CD8-positive, alpha-beta memory T cell (primary cell): Measurements from ENCODE around the gene STAT1. TPM values are rescaled to one million over a fixed set of nuclear protein-coding genes. Genes with fewer than 3 reads are reported as not detected.
"Not testable (repeated sequence)": the region's sequence is repeated elsewhere in the genome, so short reads cannot be mapped to it uniquely, and the experiment has no call there.

Experiments
- CTCF ChIA-PET: fragments of 350-600 bp; sonication (Branson Sonifier 250); formaldehyde crosslinking; loops from one replicate; lab custom pipeline; 2021; ENCODE audit warnings: antibody characterized with exemption; lab: Charles Lee
- POLR2A ChIA-PET: fragments of 350-600 bp; sonication (Branson Sonifier 250); formaldehyde crosslinking; loops from one replicate; lab custom pipeline; 2021; ENCODE audit warnings: antibody characterized with exemption; lab: Charles Lee
- DNase-seq, 5 donors: peaks; one replicate each; pipeline versions ENCODE4 v3.0.0 to v3.0.0-alpha.2; 2020 to 2022; ENCODE audit warnings: mixed read lengths in 1 of 5
- H3K27ac ChIP-seq: one replicate; pipeline ENCODE4 v1.7.0; 2013; ENCODE audit warnings: low read depth, mild to moderate bottlenecking, low read length, moderate library complexity
- H3K27me3 ChIP-seq: 2 replicates; pipeline ENCODE4 v1.7.0; 2013; ENCODE audit warnings: low read length, mild to moderate bottlenecking; ENCODE audit not compliant: insufficient read depth, poor library complexity, severe bottlenecking
- H3K36me3 ChIP-seq: 2 replicates; pipeline ENCODE4 v1.7.0; 2013; ENCODE audit warnings: mild to moderate bottlenecking, low read length, moderate library complexity; ENCODE audit not compliant: insufficient read depth
- H3K4me1 ChIP-seq: 2 replicates; pipeline ENCODE4 v1.7.0; 2013; ENCODE audit warnings: mild to moderate bottlenecking, low read length, moderate library complexity; ENCODE audit not compliant: insufficient read depth
- H3K4me3 ChIP-seq: 2 replicates; pipeline ENCODE4 v1.7.0; 2013; ENCODE audit warnings: mild to moderate bottlenecking, low read length
- H3K9me3 ChIP-seq: 2 replicates; pipeline ENCODE4 v1.7.0; 2013; ENCODE audit warnings: mild to moderate bottlenecking, low read length
- H3K27ac Mint-ChIP-seq, 8 donors: one replicate each; pipeline ENCODE4 v1.8.0; 2020 to 2021; ENCODE audit warnings: mixed read lengths in 8 of 8, mild to moderate bottlenecking in 6 of 8, inconsistent platforms in 3 of 8, moderate library complexity in 3 of 8
- H3K27me3 Mint-ChIP-seq, 2 donors: one replicate each; pipeline ENCODE4 v1.8.0; 2020 to 2021; ENCODE audit warnings: mixed read lengths in 2 of 2, mild to moderate bottlenecking in 1 of 2, moderate library complexity in 1 of 2
- H3K36me3 Mint-ChIP-seq, 3 donors: one replicate each; pipeline ENCODE4 v1.8.0; 2020 to 2021; ENCODE audit warnings: mixed read lengths in 3 of 3, inconsistent platforms in 1 of 3, mild to moderate bottlenecking in 1 of 3
- H3K4me1 Mint-ChIP-seq, 3 donors: one replicate each; pipeline ENCODE4 v1.8.0; 2020 to 2021; ENCODE audit warnings: mixed read lengths in 3 of 3, inconsistent platforms in 1 of 3, mild to moderate bottlenecking in 1 of 3
- H3K4me3 Mint-ChIP-seq, 7 donors: one replicate each; pipeline ENCODE4 v1.8.0; 2020 to 2021; ENCODE audit warnings: mixed read lengths in 7 of 7, mild to moderate bottlenecking in 6 of 7, moderate library complexity in 4 of 7, inconsistent platforms in 2 of 7
- H3K9me3 Mint-ChIP-seq, 5 donors: one replicate each; pipeline ENCODE4 v1.8.0; 2020 to 2022; ENCODE audit warnings: mixed read lengths in 5 of 5, mild to moderate bottlenecking in 3 of 5, moderate library complexity in 2 of 5, inconsistent platforms in 1 of 5
- polyA plus RNA-seq: library from polyadenylated mRNA; unstranded; fragments of 300-500 nt; fragmentation: Illumina TruSeq; gene quantifications from one replicate; pipeline ENCODE4 v1.2.3, GENCODE V29; 2021
- total RNA-seq, 2 experiments: library from RNA; stranded (reverse); gene quantifications; one replicate each; pipeline ENCODE4 v1.2.3, GENCODE V29; 2021

Gene STAT1
- total and polyA plus RNA-seq, 3 experiments from 2014 or later = 142 to 173 (median 145) TPM

- Histone ChIP-seq H3K36me3 (peaks cover 55% of the 10 kb centered on the region), H3K4me1 (no peaks in the 10 kb centered on the region), H3K4me3 (no peak overlapping the region), H3K27ac (no peak overlapping the region), H3K27me3 (no peaks in the 10 kb centered on the region), H3K9me3 (no peaks in the 10 kb centered on the region)
- CTCF ChIA-PET = interaction anchor here (0.9 to 2.2 kb wide), 2 partner anchors 50 to 115 kb away, joined by 3 to 7 read pairs; no protein-coding TSS in a partner anchor
- H3K9me3 Mint-ChIP-seq = no peaks in the 10 kb centered on the region
- H3K27me3 Mint-ChIP-seq = peaks cover 0 to 1% of the 10 kb centered on the region in 2 donors
- POLR2A ChIA-PET = no interaction called here
- no peak for DNase-seq
- H3K27ac Mint-ChIP-seq = peak overlapping the region in 7 of 8 donors; percentile 63 to 96 (median 83)
- peaks cover 0 to 88% (median 34%) of the 10 kb centered on the region in 3 donors for H3K36me3 Mint-ChIP-seq
- no peak overlapping the region for H3K4me3 Mint-ChIP-seq
- H3K4me1 Mint-ChIP-seq = peaks cover 14 to 49% (median 47%) of the 10 kb centered on the region in 3 donors
Observed at GRCh38 chr2:190965580-190966222, 48.3 kb downstream of the STAT1 start.

- Histone ChIP-seq H3K4me3 (no peak overlapping the region), H3K36me3 (peaks cover 41% of the 10 kb centered on the region), H3K27ac (no peak overlapping the region), H3K27me3 (no peaks in the 10 kb centered on the region), H3K9me3 (no peaks in the 10 kb centered on the region), H3K4me1 (no peaks in the 10 kb centered on the region)
- Mint-ChIP-seq H3K27me3 (peaks cover 0 to 1% of the 10 kb centered on the region in 2 donors), H3K27ac (peak overlapping the region; percentile 62 to 98 (median 90)), H3K9me3 (no peaks in the 10 kb centered on the region), H3K4me1 (peaks cover 17 to 50% (median 44%) of the 10 kb centered on the region in 3 donors), H3K4me3 (peak overlapping the region in 5 of 7 donors; percentile 9 to 68 (median 39)), H3K36me3 (peaks cover 4 to 80% (median 27%) of the 10 kb centered on the region in 3 donors)
- CTCF ChIA-PET = interaction anchor here (0.6 to 2.2 kb wide), 2 partner anchors 19 to 114 kb away, joined by 3 to 7 read pairs; no protein-coding TSS in a partner anchor
- POLR2A ChIA-PET = no interaction called here
- no peak for DNase-seq
Observed at GRCh38 chr2:190964170-190964795, 49.7 kb downstream of the STAT1 start.

- ChIA-PET POLR2A (no interaction called here), CTCF (no interaction called here)
- Mint-ChIP-seq H3K27ac (peak overlapping the region in 4 of 8 donors; percentile 43 to 96 (median 66)), H3K9me3 (peaks cover 0 to 2% (median 0%) of the 10 kb centered on the region in 5 donors), H3K4me1 (peaks cover 27 to 54% (median 50%) of the 10 kb centered on the region in 3 donors), H3K27me3 (peaks cover 0 to 1% of the 10 kb centered on the region in 2 donors), H3K4me3 (no peak overlapping the region), H3K36me3 (peaks cover 10 to 76% (median 24%) of the 10 kb centered on the region in 3 donors)
- Histone ChIP-seq H3K4me3 (no peak overlapping the region), H3K36me3 (peaks cover 32% of the 10 kb centered on the region), H3K27ac (no peak overlapping the region), H3K9me3 (no peaks in the 10 kb centered on the region), H3K27me3 (no peaks in the 10 kb centered on the region), H3K4me1 (no peaks in the 10 kb centered on the region)
- no peak for DNase-seq
Observed at GRCh38 chr2:190963088-190963487, 50.9 kb downstream of the STAT1 start.

GRCh38 chr2:190961918-190962487 lies 52.0 kb downstream of the STAT1 start:
- no peaks in the 10 kb centered on the region for H3K4me1 ChIP-seq
- H3K9me3 Mint-ChIP-seq = peaks cover 0 to 2% (median 0%) of the 10 kb centered on the region in 5 donors
- peak overlapping the region in 7 of 8 donors; percentile 4 to 92 (median 56) for H3K27ac Mint-ChIP-seq
- no peak for DNase-seq
- peaks cover 30 to 54% (median 54%) of the 10 kb centered on the region in 3 donors for H3K4me1 Mint-ChIP-seq
- ChIA-PET CTCF (interaction anchor here (2.8 kb wide), 1 partner anchor 112 kb away, joined by 9 read pairs; no protein-coding TSS in a partner anchor), POLR2A (no interaction called here)
- H3K27me3 Mint-ChIP-seq = peaks cover 0 to 1% of the 10 kb centered on the region in 2 donors
- H3K36me3 Mint-ChIP-seq = peaks cover 15 to 73% (median 21%) of the 10 kb centered on the region in 3 donors
- H3K4me3 Mint-ChIP-seq = no peak overlapping the region
- H3K27me3 ChIP-seq = no peaks in the 10 kb centered on the region
- no peak overlapping the region for H3K4me3 ChIP-seq
- peaks cover 22% of the 10 kb centered on the region for H3K36me3 ChIP-seq
- no peaks in the 10 kb centered on the region for H3K9me3 ChIP-seq
- H3K27ac ChIP-seq = no peak overlapping the region

GRCh38 chr2:190961117-190961516 lies 52.9 kb downstream of the STAT1 start:
- H3K9me3 ChIP-seq, DNase-seq, H3K4me3 Mint-ChIP-seq, H3K4me1 ChIP-seq, H3K4me3 ChIP-seq, H3K27me3 ChIP-seq, H3K9me3 Mint-ChIP-seq, H3K27ac ChIP-seq, H3K27me3 Mint-ChIP-seq: not testable (repeated sequence)
- CTCF ChIA-PET = interaction anchor here (2.8 kb wide), 1 partner anchor 111 kb away, joined by 9 read pairs; no protein-coding TSS in a partner anchor
- Mint-ChIP-seq H3K4me1 (peaks cover 30 to 50% (median 49%) of the 10 kb centered on the region in 3 donors), H3K27ac (peak overlapping the region in 6 of 8 donors; percentile 45 to 61 (median 51)), H3K36me3 (peaks cover 21 to 73% (median 24%) of the 10 kb centered on the region in 3 donors)
- peaks cover 19% of the 10 kb centered on the region for H3K36me3 ChIP-seq
- POLR2A ChIA-PET = interaction anchor here (0.6 to 1.5 kb wide), 2 partner anchors 11 to 426 kb away, joined by 3 to 7 read pairs; no protein-coding TSS in a partner anchor

GRCh38 chr2:190959911-190960788 lies 53.8 kb downstream of the STAT1 start:
- peaks cover 19 to 69% (median 34%) of the 10 kb centered on the region in 3 donors for H3K36me3 Mint-ChIP-seq
- POLR2A ChIA-PET = interaction anchor here (0.7 to 1.5 kb wide), 3 partner anchors 12 to 553 kb away, joined by 3 to 5 read pairs (median 4); no protein-coding TSS in a partner anchor

GRCh38 chr2:190953257-190953656 lies 60.7 kb downstream of the STAT1 start:
- H3K27me3 Mint-ChIP-seq = no peaks in the 10 kb centered on the region
- Histone ChIP-seq H3K27ac (no peak overlapping the region), H3K27me3 (no peaks in the 10 kb centered on the region), H3K4me1 (peaks cover 10% of the 10 kb centered on the region), H3K4me3 (no peak overlapping the region), H3K9me3 (no peaks in the 10 kb centered on the region), H3K36me3 (no peaks in the 10 kb centered on the region)
- H3K9me3 Mint-ChIP-seq = peaks cover 0 to 9% (median 5%) of the 10 kb centered on the region in 5 donors
- ChIA-PET CTCF (no interaction called here), POLR2A (no interaction called here)
- DNase-seq = no peak
- peaks cover 0 to 26% (median 25%) of the 10 kb centered on the region in 3 donors for H3K36me3 Mint-ChIP-seq
- no peak overlapping the region for H3K27ac Mint-ChIP-seq
- H3K4me3 Mint-ChIP-seq = no peak overlapping the region
- H3K4me1 Mint-ChIP-seq = peaks cover 6 to 17% (median 13%) of the 10 kb centered on the region in 3 donors

More at GRCh38 chr2:190959911-190960788, 53.8 kb downstream of the STAT1 start:
- H3K36me3 ChIP-seq = peaks cover 10% of the 10 kb centered on the region
- CTCF ChIA-PET = interaction anchor here (2.8 kb wide), 1 partner anchor 110 kb away, joined by 9 read pairs; no protein-coding TSS in a partner anchor
- H3K27me3 ChIP-seq = no peaks in the 10 kb centered on the region
- no peak overlapping the region for H3K4me3 ChIP-seq
- H3K27ac Mint-ChIP-seq = peak overlapping the region in 7 of 8 donors; percentile 48 to 70 (median 53)
- peaks cover 31 to 48% (median 45%) of the 10 kb centered on the region in 3 donors for H3K4me1 Mint-ChIP-seq
- H3K27ac ChIP-seq = no peak overlapping the region
- H3K4me3 Mint-ChIP-seq = no peak overlapping the region
- peaks cover 0 to 1% of the 10 kb centered on the region in 2 donors for H3K27me3 Mint-ChIP-seq
- no peaks in the 10 kb centered on the region for H3K4me1 ChIP-seq
- H3K9me3 ChIP-seq = no peaks in the 10 kb centered on the region
- H3K9me3 Mint-ChIP-seq = peaks cover 0 to 9% (median 5%) of the 10 kb centered on the region in 5 donors
- DNase-seq = no peak
